ENCODE data around the gene D2HGDH. TPM values are rescaled to one million over a fixed set of nuclear protein-coding genes. Genes with fewer than 3 reads are reported as not detected.
A peak's percentile ranks its signal among the peaks of the same experiment; 100 is the strongest.

Gene D2HGDH
- total RNA-seq, 4 donors from 2014 or later: 24.7 to 58.8 (median 43.9) TPM

DNA sequence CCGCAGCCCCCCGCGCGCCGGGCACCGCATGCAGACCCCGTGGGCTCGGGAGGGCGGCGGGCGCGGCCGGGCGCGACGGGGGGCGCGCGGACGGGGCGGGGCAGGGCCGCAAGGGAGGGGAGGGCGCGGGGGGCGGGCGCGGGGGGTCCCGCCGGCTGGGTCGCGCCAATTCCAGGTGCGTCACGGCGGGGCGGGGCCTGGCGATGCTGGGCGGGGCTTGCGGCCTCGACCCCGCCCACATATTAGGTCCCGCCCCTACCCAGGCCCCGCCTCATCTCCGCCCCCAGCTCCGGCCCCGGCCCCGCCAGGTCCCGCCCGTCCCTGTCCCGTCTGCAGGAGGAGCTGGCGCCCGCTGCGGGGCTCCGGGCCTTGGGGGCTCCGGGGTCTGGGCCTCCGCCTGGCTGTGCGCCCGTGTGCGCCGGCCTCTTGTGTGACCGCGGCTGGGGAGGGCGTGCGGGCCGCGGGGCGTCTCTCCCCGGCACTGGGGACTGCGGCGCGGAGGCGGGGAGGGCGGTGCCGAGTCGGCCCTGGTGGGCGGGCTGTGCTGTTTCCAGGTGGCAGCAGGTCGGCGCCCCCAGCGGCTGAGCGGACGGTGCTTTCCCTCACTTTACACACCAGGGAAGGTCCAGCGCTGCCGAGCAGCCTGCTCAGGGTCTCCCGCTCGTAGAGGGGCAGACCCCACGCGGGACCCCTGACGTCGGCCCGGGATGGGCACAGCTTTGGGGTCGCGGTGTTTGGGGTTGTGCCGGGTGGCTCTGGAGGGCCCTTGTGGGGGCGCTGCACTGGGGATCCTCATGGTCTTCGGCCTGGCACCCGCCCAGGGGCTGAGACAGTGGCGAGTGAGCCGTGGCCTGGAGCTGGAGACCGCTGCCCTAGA is 32.0 kb upstream of the D2HGDH start:
- peak overlapping the region; percentile 74 to 98 (median 85) for H3K4me3 ChIP-seq
- no peaks in the 10 kb centered on the region for H3K27me3 ChIP-seq
- peaks cover 0 to 13% (median 0%) of the 10 kb centered on the region in 4 donors for H3K9me3 ChIP-seq
- peaks cover 3 to 32% (median 11%) of the 10 kb centered on the region in 3 donors for H3K36me3 ChIP-seq
- H3K4me1 ChIP-seq: peaks cover 0 to 21% (median 14%) of the 10 kb centered on the region in 4 donors
- WGBS, 2 donors: 0 to 1% methylated on average over 5 to 18 of the region's 98 CpGs
- TF ChIP-seq EP300 (IDR thresholded peaks at IDR 0.05): no peak
- peak in 2 of 5 experiments; percentile 20 to 42 for TF ChIP-seq CTCF (IDR thresholded peaks at IDR 0.05)
- peak overlapping the region; percentile 83 to 98 (median 93) for H3K27ac ChIP-seq
- peak; percentile 59 to 70 for DNase-seq (ENCODE audit: low spot score in 2 of 2)

GRCh38 chr2:241703032-241703604 is 31.3 kb upstream of the D2HGDH start:
- H3K4me1 ChIP-seq: peaks cover 0 to 21% (median 14%) of the 10 kb centered on the region in 4 donors
- peak overlapping the region; percentile 74 to 98 (median 85) for H3K4me3 ChIP-seq
- DNase-seq (ENCODE audit: low spot score in 2 of 2): no peak
- H3K9me3 ChIP-seq: peaks cover 0 to 13% (median 0%) of the 10 kb centered on the region in 4 donors
- H3K27ac ChIP-seq: peak overlapping the region; percentile 11 to 98 (median 82)
- no peak for TF ChIP-seq EP300 (IDR thresholded peaks at IDR 0.05)
- no peak for TF ChIP-seq POLR2A (IDR thresholded peaks at IDR 0.05)
- TF ChIP-seq CTCF (IDR thresholded peaks at IDR 0.05): no peak
- 32 to 54% methylated on average over 7 to 11 of the region's 11 CpGs for WGBS, 2 donors
- H3K27me3 ChIP-seq: no peaks in the 10 kb centered on the region
- H3K36me3 ChIP-seq: peaks cover 3 to 39% (median 15%) of the 10 kb centered on the region in 3 donors

DNA sequence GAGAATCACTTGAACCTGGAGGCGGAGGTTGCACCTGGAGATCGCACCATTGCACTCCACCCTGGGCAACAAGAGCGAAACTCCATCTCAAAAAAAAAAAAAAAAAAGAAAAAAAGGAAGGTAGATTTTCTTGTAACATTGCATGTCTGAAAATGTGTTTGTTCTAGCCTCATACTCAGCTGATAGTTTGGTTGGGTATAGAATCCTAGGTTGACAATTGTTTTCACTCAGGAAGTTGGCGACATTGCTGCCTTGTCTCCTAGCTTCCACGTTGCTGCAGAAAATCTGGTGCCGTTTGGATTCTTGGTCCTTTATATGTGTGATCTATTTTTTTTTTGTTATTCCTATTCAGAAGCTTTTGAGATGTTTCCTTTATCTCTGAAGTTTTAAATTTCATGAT is 27.9 kb upstream of the D2HGDH start:
- no peak for DNase-seq (ENCODE audit: low spot score in 2 of 2)
- no peaks in the 10 kb centered on the region for H3K27me3 ChIP-seq
- no peak overlapping the region for H3K27ac ChIP-seq
- TF ChIP-seq POLR2A (IDR thresholded peaks at IDR 0.05) (no peak), EP300 (IDR thresholded peaks at IDR 0.05) (no peak), CTCF (IDR thresholded peaks at IDR 0.05) (no peak)
- no peak overlapping the region for H3K4me3 ChIP-seq
- H3K36me3 ChIP-seq: peaks cover 3 to 73% (median 21%) of the 10 kb centered on the region in 3 donors
- 95 to 99% methylated on average over 6 of the region's 6 CpGs for WGBS, 2 donors
- peaks cover 0 to 12% (median 11%) of the 10 kb centered on the region in 4 donors for H3K4me1 ChIP-seq
- peaks cover 0 to 13% (median 0%) of the 10 kb centered on the region in 4 donors for H3K9me3 ChIP-seq

DNA sequence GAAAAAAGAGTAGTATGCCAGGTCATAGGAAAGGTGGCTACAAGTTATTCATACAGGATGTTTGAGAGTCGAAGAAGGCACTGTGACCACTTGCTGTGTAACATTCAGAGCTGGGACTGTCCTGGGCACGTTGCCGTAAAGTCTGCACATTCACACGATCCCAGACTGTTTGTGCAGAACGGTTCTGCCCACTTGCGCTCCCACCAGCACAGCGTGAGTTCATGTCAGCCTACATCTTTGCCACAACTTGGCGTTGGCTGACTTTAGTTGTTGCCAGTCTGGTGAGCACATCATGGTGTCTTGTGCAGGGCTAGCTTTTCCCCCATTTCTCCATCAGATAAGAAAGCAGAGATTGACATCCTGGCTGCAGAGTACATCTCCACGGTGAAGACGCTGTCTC is 25.6 kb upstream of the D2HGDH start:
- Histone ChIP-seq H3K4me1 (no peaks in the 10 kb centered on the region), H3K4me3 (no peak overlapping the region), H3K9me3 (peaks cover 0 to 19% (median 0%) of the 10 kb centered on the region in 4 donors), H3K27me3 (no peaks in the 10 kb centered on the region), H3K27ac (no peak overlapping the region), H3K36me3 (peaks cover 3 to 97% (median 30%) of the 10 kb centered on the region in 3 donors)
- no peak for DNase-seq (ENCODE audit: low spot score in 2 of 2)
- WGBS, 2 donors: 87 to 95% methylated on average over 10 of the region's 10 CpGs
- no peak for TF ChIP-seq POLR2A (IDR thresholded peaks at IDR 0.05)

- Histone ChIP-seq H3K27me3 (no peaks in the 10 kb centered on the region), H3K36me3 (peaks cover 3 to 97% (median 30%) of the 10 kb centered on the region in 3 donors), H3K4me3 (no peak overlapping the region), H3K27ac (no peak overlapping the region), H3K9me3 (peaks cover 0 to 9% (median 0%) of the 10 kb centered on the region in 4 donors), H3K4me1 (no peaks in the 10 kb centered on the region)
- no peak for TF ChIP-seq POLR2A (IDR thresholded peaks at IDR 0.05)
- no peak for TF ChIP-seq EP300 (IDR thresholded peaks at IDR 0.05)
- TF ChIP-seq CTCF (IDR thresholded peaks at IDR 0.05): no peak
- 88 to 92% methylated on average over 16 of the region's 16 CpGs for WGBS, 2 donors
- DNase-seq (ENCODE audit: low spot score in 2 of 2): no peak
Measured at GRCh38 chr2:241719093-241719492, 15.3 kb upstream of the D2HGDH start.
